NB4 (cell line): ENCODE results near the gene TWIST2.

Source experiments
- POLR2A ChIP-seq: IDR thresholded peaks from 2 replicates; pipeline ENCODE4 v1.6.1; 2011; ENCODE audit warnings: mild to moderate bottlenecking; ENCODE audit not compliant: insufficient read length; ENCODE audit errors: extremely low read depth
- TF ChIP-seq, protein P1 (sequence below): IDR thresholded peaks from one replicate; pipeline ENCODE4 v1.5.1; 2012; ENCODE audit warnings: low read depth, low read length
- TF ChIP-seq, protein P2 (sequence below): IDR thresholded peaks from 2 replicates; pipeline ENCODE4 v1.6.1; 2011; ENCODE audit warnings: low read depth, low read length

DNA sequence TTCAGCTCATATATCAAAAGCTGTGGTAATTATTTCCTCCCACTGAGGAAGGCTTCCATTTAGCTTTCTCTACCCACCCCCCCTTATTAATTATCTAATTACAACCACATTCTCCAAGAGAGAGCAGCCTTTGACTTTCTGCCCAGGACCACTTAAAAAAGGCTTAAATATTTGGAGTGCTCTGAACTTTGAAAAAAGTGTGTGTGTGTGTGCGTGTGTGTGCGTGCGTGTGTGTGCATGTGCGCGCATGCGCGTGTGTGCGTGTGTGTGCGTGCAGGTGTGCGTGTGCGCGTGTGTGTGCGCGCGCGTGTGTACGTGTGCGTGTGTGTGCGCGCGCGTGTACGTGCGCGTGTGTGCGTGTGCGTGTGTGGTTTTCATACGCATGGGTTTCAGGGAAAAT lies 57.8 kb downstream of the TWIST2 start:
- TF ChIP-seq, protein P1, sequence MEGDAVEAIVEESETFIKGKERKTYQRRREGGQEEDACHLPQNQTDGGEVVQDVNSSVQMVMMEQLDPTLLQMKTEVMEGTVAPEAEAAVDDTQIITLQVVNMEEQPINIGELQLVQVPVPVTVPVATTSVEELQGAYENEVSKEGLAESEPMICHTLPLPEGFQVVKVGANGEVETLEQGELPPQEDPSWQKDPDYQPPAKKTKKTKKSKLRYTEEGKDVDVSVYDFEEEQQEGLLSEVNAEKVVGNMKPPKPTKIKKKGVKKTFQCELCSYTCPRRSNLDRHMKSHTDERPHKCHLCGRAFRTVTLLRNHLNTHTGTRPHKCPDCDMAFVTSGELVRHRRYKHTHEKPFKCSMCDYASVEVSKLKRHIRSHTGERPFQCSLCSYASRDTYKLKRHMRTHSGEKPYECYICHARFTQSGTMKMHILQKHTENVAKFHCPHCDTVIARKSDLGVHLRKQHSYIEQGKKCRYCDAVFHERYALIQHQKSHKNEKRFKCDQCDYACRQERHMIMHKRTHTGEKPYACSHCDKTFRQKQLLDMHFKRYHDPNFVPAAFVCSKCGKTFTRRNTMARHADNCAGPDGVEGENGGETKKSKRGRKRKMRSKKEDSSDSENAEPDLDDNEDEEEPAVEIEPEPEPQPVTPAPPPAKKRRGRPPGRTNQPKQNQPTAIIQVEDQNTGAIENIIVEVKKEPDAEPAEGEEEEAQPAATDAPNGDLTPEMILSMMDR: no peak
- no peak for TF ChIP-seq POLR2A
- TF ChIP-seq, protein P2, sequence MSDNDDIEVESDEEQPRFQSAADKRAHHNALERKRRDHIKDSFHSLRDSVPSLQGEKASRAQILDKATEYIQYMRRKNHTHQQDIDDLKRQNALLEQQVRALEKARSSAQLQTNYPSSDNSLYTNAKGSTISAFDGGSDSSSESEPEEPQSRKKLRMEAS: no peak
